B cell (primary cell): ENCODE measurements around the gene FHIT.

Experiments used
- EZH2 ChIP-seq: IDR thresholded peaks from 2 replicates; pipeline ENCODE4 v1.6.1; 2012; ENCODE audit warnings: borderline replicate concordance, low read depth, mild to moderate bottlenecking, moderate library complexity, low read length; ENCODE audit not compliant: insufficient read depth, poor library complexity, severe bottlenecking
- TF ChIP-seq, protein P1 (sequence below): fragments of 200-600 bp; IDR thresholded peaks from one replicate; pipeline ENCODE4 v1.8.0; 2022; ENCODE audit warnings: antibody characterized with exemption, mild to moderate bottlenecking

DNA sequence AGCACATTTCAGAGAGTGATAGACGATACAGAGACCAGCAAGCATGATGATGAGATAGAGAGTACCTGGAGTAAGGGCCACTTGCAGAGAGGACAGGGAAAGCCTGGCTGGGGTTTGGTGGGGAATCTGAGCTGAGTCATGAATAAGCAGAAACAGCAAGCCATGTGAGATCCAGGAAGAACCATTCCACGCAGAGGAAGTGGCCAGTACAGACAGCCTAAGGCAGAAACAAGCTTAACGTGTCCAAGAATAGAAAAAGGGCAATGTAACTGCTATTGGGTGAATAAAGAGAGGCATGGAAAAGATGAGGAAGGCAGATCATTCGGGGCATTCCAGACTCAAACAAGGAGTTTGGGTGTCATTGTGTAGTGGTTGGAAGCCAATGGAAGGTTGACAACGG is 1385.2 kb downstream of the FHIT start:
- TF ChIP-seq, protein P1, sequence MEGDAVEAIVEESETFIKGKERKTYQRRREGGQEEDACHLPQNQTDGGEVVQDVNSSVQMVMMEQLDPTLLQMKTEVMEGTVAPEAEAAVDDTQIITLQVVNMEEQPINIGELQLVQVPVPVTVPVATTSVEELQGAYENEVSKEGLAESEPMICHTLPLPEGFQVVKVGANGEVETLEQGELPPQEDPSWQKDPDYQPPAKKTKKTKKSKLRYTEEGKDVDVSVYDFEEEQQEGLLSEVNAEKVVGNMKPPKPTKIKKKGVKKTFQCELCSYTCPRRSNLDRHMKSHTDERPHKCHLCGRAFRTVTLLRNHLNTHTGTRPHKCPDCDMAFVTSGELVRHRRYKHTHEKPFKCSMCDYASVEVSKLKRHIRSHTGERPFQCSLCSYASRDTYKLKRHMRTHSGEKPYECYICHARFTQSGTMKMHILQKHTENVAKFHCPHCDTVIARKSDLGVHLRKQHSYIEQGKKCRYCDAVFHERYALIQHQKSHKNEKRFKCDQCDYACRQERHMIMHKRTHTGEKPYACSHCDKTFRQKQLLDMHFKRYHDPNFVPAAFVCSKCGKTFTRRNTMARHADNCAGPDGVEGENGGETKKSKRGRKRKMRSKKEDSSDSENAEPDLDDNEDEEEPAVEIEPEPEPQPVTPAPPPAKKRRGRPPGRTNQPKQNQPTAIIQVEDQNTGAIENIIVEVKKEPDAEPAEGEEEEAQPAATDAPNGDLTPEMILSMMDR = no peak
- no peak for TF ChIP-seq EZH2
